ENCODE data around the gene ATXN7L2. TPM values are rescaled to one million over a fixed set of nuclear protein-coding genes. Genes with fewer than 3 reads are reported as not detected.

The ATXN7L2 gene
- total and polyA plus RNA-seq, 10 of the 15 experiments (the other 5 are each of a cell fraction or from before 2014, with no cell fraction given): 0.27 to 7.4 (median 4.9) TPM

DNA sequence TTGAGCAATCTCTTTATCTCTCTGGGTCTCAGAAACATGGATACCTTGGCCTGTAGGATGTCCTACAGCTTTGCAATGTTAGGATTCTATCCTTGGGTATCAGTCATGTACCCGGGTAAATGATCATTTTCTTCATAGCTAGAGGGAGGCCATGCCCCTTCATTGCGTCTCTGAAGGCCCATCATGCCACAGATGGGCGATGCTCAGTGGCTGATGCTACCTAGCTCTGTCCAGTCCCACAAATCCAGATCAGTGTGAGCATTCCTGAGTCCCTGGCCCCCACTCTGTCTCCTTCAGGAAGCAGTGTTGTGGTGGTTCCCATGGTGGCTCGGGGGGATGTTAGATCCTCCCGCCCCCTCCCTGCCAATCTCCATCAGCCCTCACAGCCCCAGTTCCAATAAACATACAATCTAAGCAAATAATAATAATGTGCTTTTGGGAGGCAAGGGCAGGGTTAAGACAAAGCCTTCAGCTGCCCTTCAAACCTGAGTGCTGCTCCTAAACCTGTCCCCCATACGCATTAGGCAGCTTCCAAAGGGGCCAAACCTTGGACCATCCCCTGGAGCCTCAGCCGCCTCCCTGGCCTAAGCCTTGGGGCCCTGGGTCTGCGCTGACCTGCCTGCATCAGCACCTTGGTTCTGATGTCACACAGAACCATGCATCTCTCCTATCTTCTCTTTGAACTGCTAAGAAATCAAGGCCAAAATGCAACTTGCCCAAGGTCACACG, 55.3 kb downstream of the ATXN7L2 start:
- RAD21 ChIA-PET (ENCODE audit: unreplicated experiment): interaction anchor here (0.8 to 1.7 kb wide), 2 partner anchors 9 to 235 kb away, joined by 3 to 5 read pairs; partner anchors contain the start of gene GNAI3
- H3K27ac ChIP-seq (ENCODE audit: control insufficient read depth, insufficient read depth): no peak overlapping the region
- no peaks in the 10 kb centered on the region for H3K79me2 ChIP-seq (ENCODE audit: control insufficient read depth, insufficient read depth, low read length)
- TF ChIP-seq ZZZ3 (IDR thresholded peaks at IDR 0.05; ENCODE audit: control insufficient read depth, insufficient read length, low read depth) (no peak), SP1 (IDR thresholded peaks at IDR 0.05; ENCODE audit: low read depth, low read length) (no peak), PML (IDR thresholded peaks at IDR 0.05; ENCODE audit: low read length) (no peak), MXI1 (IDR thresholded peaks at IDR 0.05; ENCODE audit: low read depth, low read length) (no peak), MTA2 (IDR thresholded peaks at IDR 0.05; ENCODE audit: low read depth) (no peak), BACH1 (IDR thresholded peaks at IDR 0.05; ENCODE audit: borderline replicate concordance) (no peak), BHLHE40 (IDR thresholded peaks at IDR 0.05; ENCODE audit: borderline replicate concordance in 1 of 2, low read depth in 2 of 2, low read length in 1 of 2) (no peak), NR2F1 (conservative IDR thresholded peaks at IDR 0.05) (no peak)
- TF ChIP-seq, protein P1, sequence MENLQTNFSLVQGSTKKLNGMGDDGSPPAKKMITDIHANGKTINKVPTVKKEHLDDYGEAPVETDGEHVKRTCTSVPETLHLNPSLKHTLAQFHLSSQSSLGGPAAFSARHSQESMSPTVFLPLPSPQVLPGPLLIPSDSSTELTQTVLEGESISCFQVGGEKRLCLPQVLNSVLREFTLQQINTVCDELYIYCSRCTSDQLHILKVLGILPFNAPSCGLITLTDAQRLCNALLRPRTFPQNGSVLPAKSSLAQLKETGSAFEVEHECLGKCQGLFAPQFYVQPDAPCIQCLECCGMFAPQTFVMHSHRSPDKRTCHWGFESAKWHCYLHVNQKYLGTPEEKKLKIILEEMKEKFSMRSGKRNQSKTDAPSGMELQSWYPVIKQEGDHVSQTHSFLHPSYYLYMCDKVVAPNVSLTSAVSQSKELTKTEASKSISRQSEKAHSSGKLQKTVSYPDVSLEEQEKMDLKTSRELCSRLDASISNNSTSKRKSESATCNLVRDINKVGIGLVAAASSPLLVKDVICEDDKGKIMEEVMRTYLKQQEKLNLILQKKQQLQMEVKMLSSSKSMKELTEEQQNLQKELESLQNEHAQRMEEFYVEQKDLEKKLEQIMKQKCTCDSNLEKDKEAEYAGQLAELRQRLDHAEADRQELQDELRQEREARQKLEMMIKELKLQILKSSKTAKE (IDR thresholded peaks at IDR 0.05; ENCODE audit: low read depth, poor library complexity, severe bottlenecking): no peak
- TF ChIP-seq, protein P2, sequence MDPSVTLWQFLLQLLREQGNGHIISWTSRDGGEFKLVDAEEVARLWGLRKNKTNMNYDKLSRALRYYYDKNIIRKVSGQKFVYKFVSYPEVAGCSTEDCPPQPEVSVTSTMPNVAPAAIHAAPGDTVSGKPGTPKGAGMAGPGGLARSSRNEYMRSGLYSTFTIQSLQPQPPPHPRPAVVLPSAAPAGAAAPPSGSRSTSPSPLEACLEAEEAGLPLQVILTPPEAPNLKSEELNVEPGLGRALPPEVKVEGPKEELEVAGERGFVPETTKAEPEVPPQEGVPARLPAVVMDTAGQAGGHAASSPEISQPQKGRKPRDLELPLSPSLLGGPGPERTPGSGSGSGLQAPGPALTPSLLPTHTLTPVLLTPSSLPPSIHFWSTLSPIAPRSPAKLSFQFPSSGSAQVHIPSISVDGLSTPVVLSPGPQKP (IDR thresholded peaks at IDR 0.05; ENCODE audit: low read depth, low read length): no peak
- TF ChIP-seq, protein P3, sequence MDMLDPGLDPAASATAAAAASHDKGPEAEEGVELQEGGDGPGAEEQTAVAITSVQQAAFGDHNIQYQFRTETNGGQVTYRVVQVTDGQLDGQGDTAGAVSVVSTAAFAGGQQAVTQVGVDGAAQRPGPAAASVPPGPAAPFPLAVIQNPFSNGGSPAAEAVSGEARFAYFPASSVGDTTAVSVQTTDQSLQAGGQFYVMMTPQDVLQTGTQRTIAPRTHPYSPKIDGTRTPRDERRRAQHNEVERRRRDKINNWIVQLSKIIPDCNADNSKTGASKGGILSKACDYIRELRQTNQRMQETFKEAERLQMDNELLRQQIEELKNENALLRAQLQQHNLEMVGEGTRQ (IDR thresholded peaks at IDR 0.05; ENCODE audit: borderline replicate concordance, low read depth, low read length): no peak
- TF ChIP-seq, protein P4, sequence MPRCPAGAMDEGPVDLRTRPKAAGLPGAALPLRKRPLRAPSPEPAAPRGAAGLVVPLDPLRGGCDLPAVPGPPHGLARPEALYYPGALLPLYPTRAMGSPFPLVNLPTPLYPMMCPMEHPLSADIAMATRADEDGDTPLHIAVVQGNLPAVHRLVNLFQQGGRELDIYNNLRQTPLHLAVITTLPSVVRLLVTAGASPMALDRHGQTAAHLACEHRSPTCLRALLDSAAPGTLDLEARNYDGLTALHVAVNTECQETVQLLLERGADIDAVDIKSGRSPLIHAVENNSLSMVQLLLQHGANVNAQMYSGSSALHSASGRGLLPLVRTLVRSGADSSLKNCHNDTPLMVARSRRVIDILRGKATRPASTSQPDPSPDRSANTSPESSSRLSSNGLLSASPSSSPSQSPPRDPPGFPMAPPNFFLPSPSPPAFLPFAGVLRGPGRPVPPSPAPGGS (IDR thresholded peaks at IDR 0.05; ENCODE audit: borderline replicate concordance, insufficient read depth, low read depth, low read length, poor library complexity, severe bottlenecking): no peak
- TF ChIP-seq, protein P5, sequence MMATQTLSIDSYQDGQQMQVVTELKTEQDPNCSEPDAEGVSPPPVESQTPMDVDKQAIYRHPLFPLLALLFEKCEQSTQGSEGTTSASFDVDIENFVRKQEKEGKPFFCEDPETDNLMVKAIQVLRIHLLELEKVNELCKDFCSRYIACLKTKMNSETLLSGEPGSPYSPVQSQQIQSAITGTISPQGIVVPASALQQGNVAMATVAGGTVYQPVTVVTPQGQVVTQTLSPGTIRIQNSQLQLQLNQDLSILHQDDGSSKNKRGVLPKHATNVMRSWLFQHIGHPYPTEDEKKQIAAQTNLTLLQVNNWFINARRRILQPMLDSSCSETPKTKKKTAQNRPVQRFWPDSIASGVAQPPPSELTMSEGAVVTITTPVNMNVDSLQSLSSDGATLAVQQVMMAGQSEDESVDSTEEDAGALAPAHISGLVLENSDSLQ (IDR thresholded peaks at IDR 0.05): no peak
- TF ChIP-seq, protein P6, sequence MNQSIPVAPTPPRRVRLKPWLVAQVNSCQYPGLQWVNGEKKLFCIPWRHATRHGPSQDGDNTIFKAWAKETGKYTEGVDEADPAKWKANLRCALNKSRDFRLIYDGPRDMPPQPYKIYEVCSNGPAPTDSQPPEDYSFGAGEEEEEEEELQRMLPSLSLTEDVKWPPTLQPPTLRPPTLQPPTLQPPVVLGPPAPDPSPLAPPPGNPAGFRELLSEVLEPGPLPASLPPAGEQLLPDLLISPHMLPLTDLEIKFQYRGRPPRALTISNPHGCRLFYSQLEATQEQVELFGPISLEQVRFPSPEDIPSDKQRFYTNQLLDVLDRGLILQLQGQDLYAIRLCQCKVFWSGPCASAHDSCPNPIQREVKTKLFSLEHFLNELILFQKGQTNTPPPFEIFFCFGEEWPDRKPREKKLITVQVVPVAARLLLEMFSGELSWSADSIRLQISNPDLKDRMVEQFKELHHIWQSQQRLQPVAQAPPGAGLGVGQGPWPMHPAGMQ (IDR thresholded peaks at IDR 0.05; ENCODE audit: borderline replicate concordance): no peak
- SMC1A ChIA-PET (ENCODE audit: uncharacterized antibody, unreplicated experiment): interaction anchor here (2.5 kb wide), 1 partner anchor 9 kb away, joined by 10 read pairs; no protein-coding TSS in a partner anchor
- WGBS (ENCODE audit: insufficient coverage, insufficient replicate concordance, low lambda C conversion rate, missing lambda C conversion rate): 39% methylated on average over 9 of the region's 9 CpGs
- no peak overlapping the region for H3K4me2 ChIP-seq (ENCODE audit: control insufficient read depth, insufficient read depth)
- FAIRE-seq (no peak), DNase-seq (ENCODE audit: low read depth, low spot score) (no peak), ATAC-seq (no peak)
- no peaks in the 10 kb centered on the region for H3K27me3 ChIP-seq (replicated peaks in 1 of 2; ENCODE audit: control insufficient read depth in 2 of 2, insufficient read depth in 2 of 2, low read length in 1 of 2)
- H3K9ac ChIP-seq (ENCODE audit: control insufficient read depth, insufficient read depth, low read length): no peak overlapping the region
- H4K20me1 ChIP-seq (ENCODE audit: control insufficient read depth, insufficient read depth): no peaks in the 10 kb centered on the region
- POLR2A ChIA-PET: interaction anchor here (1.1 kb wide), 1 partner anchor 20 kb away, joined by 3 read pairs; no protein-coding TSS in a partner anchor
- BruUV-seq (replicated peaks): no TSS peak
- intact Hi-C loops (cut with micrococcal nuclease; ENCODE audit: unreplicated experiment) (no loop called here), in situ Hi-C loops (cut with MboI) (no loop called here)
- CTCF ChIA-PET: interaction anchor here (0.5 to 21.3 kb wide), 7 partner anchors 8 to 446 kb away, joined by 3 to 1280 read pairs (median 5); partner anchors contain the start of genes AHCYL1, AMIGO1 and CYB561D1
- no peak overlapping the region for H3K4me3 ChIP-seq
- no peaks in the 10 kb centered on the region for H3K4me1 ChIP-seq (ENCODE audit: control insufficient read depth, insufficient read depth, low read length)
- H3K36me3 ChIP-seq (ENCODE audit: control insufficient read depth in 2 of 2, insufficient read depth in 2 of 2, low read length in 1 of 2): no peaks in the 10 kb centered on the region
- H3K9me3 ChIP-seq (replicated peaks; ENCODE audit: control insufficient read depth, insufficient read depth, low read length): no peaks in the 10 kb centered on the region
- H2AFZ ChIP-seq (ENCODE audit: control insufficient read depth, low read depth, low read length): no peak overlapping the region

Measured in GM12878 (cell line).